Small intestine (tissue), 7 donors: ENCODE measurements around the gene TXNDC12. TPM values are rescaled to one million over a fixed set of nuclear protein-coding genes. Genes with fewer than 3 reads are reported as not detected.
A peak's percentile ranks its signal among the peaks of the same experiment; 100 is the strongest.
"Not testable (repeated sequence)": the region's sequence is repeated elsewhere in the genome, so short reads cannot be mapped to it uniquely, and the experiment has no call there.

Experiments used
- DNase-seq, 2 donors: peaks; one replicate each; pipeline versions ENCODE4 v3.0.0 to v3.0.0-alpha.2; 2013
- FAIRE-seq: peaks from 2 replicates; lab custom pipeline; 2012; peaks lifted over from hg19 to GRCh38; lab: Jason Lieb, UNC
- H3K27ac ChIP-seq, 3 donors: one replicate each; pipeline ENCODE4 v1.5.1; 2013; ENCODE audit warnings: low read length in 2 of 3, mild to moderate bottlenecking in 2 of 3, control low read depth in 1 of 3, inconsistent platforms in 1 of 3, low read depth in 1 of 3, moderate library complexity in 1 of 3
- H3K27me3 ChIP-seq, 3 donors: one replicate each; pipeline ENCODE4 v1.6.1; 2013; ENCODE audit warnings: low read length in 3 of 3, inconsistent platforms in 1 of 3; ENCODE audit not compliant: control insufficient read depth in 3 of 3, insufficient read depth in 3 of 3
- H3K36me3 ChIP-seq, 3 donors: one replicate each; pipeline ENCODE4 v1.6.1; 2013; ENCODE audit warnings: low read length in 3 of 3, inconsistent platforms in 1 of 3, low read depth in 1 of 3, mild to moderate bottlenecking in 1 of 3, moderate library complexity in 1 of 3; ENCODE audit not compliant: control insufficient read depth in 3 of 3, insufficient read depth in 2 of 3
- H3K4me1 ChIP-seq, 3 donors: one replicate each; pipeline ENCODE4 v1.6.1; 2013; ENCODE audit warnings: low read length in 2 of 3, inconsistent platforms in 1 of 3, low read depth in 1 of 3, mild to moderate bottlenecking in 1 of 3, moderate library complexity in 1 of 3; ENCODE audit not compliant: control insufficient read depth in 3 of 3, insufficient read depth in 2 of 3
- H3K4me3 ChIP-seq, 3 donors: one replicate each; pipeline ENCODE4 v1.5.1; 2013; ENCODE audit warnings: low read length in 3 of 3, control low read depth in 1 of 3, inconsistent platforms in 1 of 3, low read depth in 1 of 3, mild to moderate bottlenecking in 1 of 3, moderate library complexity in 1 of 3
- H3K9me3 ChIP-seq, 2 donors: one replicate each; pipeline ENCODE4 v1.6.1; 2013; ENCODE audit warnings: low read depth in 1 of 2, low read length in 1 of 2; ENCODE audit not compliant: control insufficient read depth in 2 of 2, insufficient read depth in 1 of 2
- WGBS, 3 donors: extraction: QIAGEN DNeasy Blood & Tissue Kit; methylation state at CpG; one replicate each; pipeline ENCODE4 v1.1.7; 2013; 5-methylcytosine and 5-hydroxymethylcytosine counted together
- polyA plus RNA-seq, 4 donors: library from polyadenylated mRNA; stranded (reverse) in 3 of 4; unstranded in 1 of 4; fragments of 200-250 nt in 3 of 4; fragments of 120-200 nt in 1 of 4; gene quantifications; one replicate each; pipeline versions ENCODE4 v1.2.1 to v1.2.3, GENCODE V29; 2013
- donor health status: healthy with polysubstance abuse.
- donor health status: control.
- donor health status: control.
- donor health status: Bipolar disorder and iron deficiency.
- donor health status: healthy.

The TXNDC12 gene
- polyA plus RNA-seq, 4 donors: 8.9 to 49.2 (median 27.5) TPM

DNA sequence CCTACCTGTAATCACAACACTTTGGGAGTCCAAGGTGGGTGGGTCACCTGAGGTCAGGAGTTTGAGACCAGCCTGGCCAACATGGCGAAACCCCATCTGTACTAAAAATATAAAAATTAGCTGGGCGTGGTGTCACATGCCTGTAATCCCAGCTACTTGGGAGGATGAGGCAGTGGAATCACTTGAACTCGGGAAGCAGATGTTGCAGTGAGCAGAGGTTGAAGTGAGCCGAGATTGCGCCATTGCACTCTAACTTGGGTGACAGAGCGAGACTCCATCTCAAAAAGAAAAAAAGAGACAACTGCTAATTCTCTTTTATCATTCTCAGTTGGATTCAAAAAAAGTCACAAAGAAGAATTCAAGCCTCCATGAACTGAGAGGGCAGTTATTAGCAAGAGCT, 22.3 kb upstream of the TXNDC12 start:
- not testable (repeated sequence) for H3K4me1 ChIP-seq, H3K27me3 ChIP-seq, DNase-seq, FAIRE-seq, H3K9me3 ChIP-seq, H3K4me3 ChIP-seq, H3K27ac ChIP-seq
- peaks cover 5 to 35% (median 6%) of the 10 kb centered on the region in 3 donors for H3K36me3 ChIP-seq
- WGBS, 3 donors: 79 to 87% (median 87%) methylated on average over 6 of the region's 6 CpGs

- Histone ChIP-seq H3K27me3 (no peaks in the 10 kb centered on the region), H3K9me3 (no peaks in the 10 kb centered on the region), H3K4me1 (no peaks in the 10 kb centered on the region), H3K36me3 (peaks cover 7 to 39% (median 12%) of the 10 kb centered on the region in 3 donors), H3K27ac (no peak overlapping the region), H3K4me3 (no peak overlapping the region)
- FAIRE-seq (no peak), DNase-seq (no peak)
- 80 to 93% (median 81%) methylated on average over 6 of the region's 6 CpGs for WGBS, 3 donors
Measured at GRCh38 chr1:52072291-52072690, 17.3 kb upstream of the TXNDC12 start.

DNA sequence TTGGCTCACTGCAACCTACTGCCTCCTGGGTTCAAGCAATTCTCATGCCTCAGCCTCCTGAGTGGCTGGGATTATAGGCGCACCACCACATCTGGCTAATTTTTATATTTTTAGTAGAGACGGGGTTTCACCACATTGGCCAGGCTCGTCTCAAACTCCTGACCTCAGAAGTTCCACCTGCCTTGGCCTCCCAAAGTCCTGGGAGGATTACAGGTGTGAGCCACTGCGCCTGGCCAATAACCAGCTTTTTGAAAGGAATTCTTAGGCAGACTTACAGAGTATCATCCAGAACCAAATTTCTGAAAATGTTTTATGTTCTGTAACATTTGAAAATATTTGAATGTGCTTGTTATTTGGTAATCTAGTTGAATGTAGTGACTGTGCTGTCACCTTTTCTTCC, 15.7 kb upstream of the TXNDC12 start:
- no peaks in the 10 kb centered on the region for H3K4me1 ChIP-seq
- peaks cover 8 to 42% (median 12%) of the 10 kb centered on the region in 3 donors for H3K36me3 ChIP-seq
- WGBS, 3 donors: 73 to 81% (median 81%) methylated on average over 4 of the region's 4 CpGs
- no peak overlapping the region for H3K4me3 ChIP-seq
- no peaks in the 10 kb centered on the region for H3K9me3 ChIP-seq
- DNase-seq (no peak), FAIRE-seq (no peak)
- no peaks in the 10 kb centered on the region for H3K27me3 ChIP-seq
- no peak overlapping the region for H3K27ac ChIP-seq

- no peaks in the 10 kb centered on the region for H3K9me3 ChIP-seq
- WGBS, 3 donors: 90 to 97% (median 93%) methylated on average over 2 of the region's 2 CpGs
- H3K27ac ChIP-seq: no peak overlapping the region
- no peak overlapping the region for H3K4me3 ChIP-seq
- peaks cover 0 to 5% (median 0%) of the 10 kb centered on the region in 3 donors for H3K4me1 ChIP-seq
- no peak for DNase-seq
- FAIRE-seq: no peak
- H3K36me3 ChIP-seq: peaks cover 4 to 40% (median 10%) of the 10 kb centered on the region in 3 donors
- no peaks in the 10 kb centered on the region for H3K27me3 ChIP-seq
Measured at GRCh38 chr1:52063192-52063591, 8.2 kb upstream of the TXNDC12 start.

GRCh38 chr1:52060822-52061221, 5.8 kb upstream of the TXNDC12 start:
- no peak for FAIRE-seq

DNA sequence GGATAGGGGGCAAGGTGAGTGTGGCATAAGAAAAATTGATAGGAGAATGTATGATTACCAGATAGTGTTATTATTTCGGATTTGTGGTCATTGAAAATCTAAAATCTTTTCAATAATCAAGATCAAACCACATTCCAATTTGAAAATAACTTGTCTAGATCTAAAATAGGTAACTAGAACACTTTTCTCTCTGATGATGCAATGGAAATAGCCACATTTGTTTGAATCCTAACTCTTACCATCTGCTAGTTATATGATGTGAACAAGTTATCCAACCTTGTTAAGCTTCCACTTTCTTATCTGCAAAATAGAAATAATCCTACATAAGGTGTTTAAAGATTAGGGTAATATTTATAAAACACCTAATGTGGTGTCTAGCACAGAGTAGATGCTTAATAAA, 4.9 kb upstream of the TXNDC12 start:
- DNase-seq: no peak
- Histone ChIP-seq H3K36me3 (peaks cover 4 to 20% (median 4%) of the 10 kb centered on the region in 3 donors), H3K4me3 (no peak overlapping the region), H3K9me3 (no peaks in the 10 kb centered on the region), H3K4me1 (peaks cover 0 to 11% (median 8%) of the 10 kb centered on the region in 3 donors), H3K27ac (no peak overlapping the region), H3K27me3 (no peaks in the 10 kb centered on the region)
- WGBS, 3 donors: 84 to 94% (median 91%) methylated on average over 1 of the region's 1 CpG
- FAIRE-seq: no peak

More at GRCh38 chr1:52060822-52061221, 5.8 kb upstream of the TXNDC12 start:
- H3K4me3 ChIP-seq: no peak overlapping the region
- H3K36me3 ChIP-seq: peaks cover 4 to 28% (median 5%) of the 10 kb centered on the region in 3 donors
- H3K27ac ChIP-seq: no peak overlapping the region
- DNase-seq: no peak
- no peaks in the 10 kb centered on the region for H3K9me3 ChIP-seq
- H3K4me1 ChIP-seq: peaks cover 0 to 11% (median 8%) of the 10 kb centered on the region in 3 donors
- WGBS, 3 donors: 95 to 96% (median 95%) methylated on average over 4 of the region's 4 CpGs
- no peaks in the 10 kb centered on the region for H3K27me3 ChIP-seq

GRCh38 chr1:52059321-52059720, 4.3 kb upstream of the TXNDC12 start:
- Histone ChIP-seq H3K27ac (no peak overlapping the region), H3K4me1 (peaks cover 0 to 12% (median 8%) of the 10 kb centered on the region in 3 donors)

GRCh38 chr1:52057876-52058415, 3.0 kb upstream of the TXNDC12 start:
- FAIRE-seq (no peak), DNase-seq (peak in 1 of 2 donors; percentile 5)
- 41 to 69% (median 42%) methylated on average over 1 of the region's 1 CpG for WGBS, 3 donors
- no peak overlapping the region for H3K27ac ChIP-seq
- peaks cover 2 to 17% (median 8%) of the 10 kb centered on the region in 3 donors for H3K4me1 ChIP-seq
- no peaks in the 10 kb centered on the region for H3K9me3 ChIP-seq
- no peaks in the 10 kb centered on the region for H3K27me3 ChIP-seq
- H3K36me3 ChIP-seq: peaks cover 0 to 17% (median 4%) of the 10 kb centered on the region in 3 donors
- peak overlapping the region in 1 of 3 donors; percentile 65 for H3K4me3 ChIP-seq

More at GRCh38 chr1:52059321-52059720, 4.3 kb upstream of the TXNDC12 start:
- FAIRE-seq: no peak
- Histone ChIP-seq H3K9me3 (no peaks in the 10 kb centered on the region), H3K27me3 (no peaks in the 10 kb centered on the region), H3K4me3 (no peak overlapping the region), H3K36me3 (peaks cover 4 to 20% (median 4%) of the 10 kb centered on the region in 3 donors)
- DNase-seq: no peak
